Omental fat pad (tissue), 4 donors: ENCODE results near the gene MAPK6. TPM values are rescaled to one million over a fixed set of nuclear protein-coding genes. Genes with fewer than 3 reads are reported as not detected.
"Not testable (repeated sequence)": the region's sequence is repeated elsewhere in the genome, so short reads cannot be mapped to it uniquely, and the experiment has no call there.

Experiments
- ATAC-seq: fragments of 150-250 bp; one replicate; pipeline ENCODE4 v1.9.1; 2016; ENCODE audit warnings: mild to moderate bottlenecking, moderate library complexity; ENCODE audit not compliant: low FRiP score
- DNase-seq: peaks from one replicate; pipeline ENCODE4 v3.0.0-alpha.2; 2019; ENCODE audit warnings: low spot score
- CTCF ChIP-seq, 3 donors: fragments of 450-650 bp; IDR thresholded peaks; one replicate each; pipeline ENCODE4 v1.5.1; 2016 to 2017; ENCODE audit warnings: antibody characterized with exemption in 3 of 3, mild to moderate bottlenecking in 3 of 3, moderate library complexity in 2 of 3
- total RNA-seq, 4 donors: library from RNA; depleted of rRNA; stranded (reverse); fragments of >200 nt; gene quantifications; one replicate each; pipeline ENCODE4 v1.1.0, GENCODE V29; 2016

Gene MAPK6
- total RNA-seq, 4 donors from 2014 or later, result 20.3 to 44.9 (median 28.9) TPM

- ATAC-seq (no peak), DNase-seq (no peak)
- no peak for TF ChIP-seq CTCF (IDR thresholded peaks at IDR 0.05)
These were observed 63.4 kb downstream of the MAPK6 start for GRCh38 chr15:52082197-52083036.

- not testable (repeated sequence) for DNase-seq, ATAC-seq
These were observed 64.0 kb downstream of the MAPK6 start for GRCh38 chr15:52083037-52083359.

GRCh38 chr15:52083603-52084002 lies 64.6 kb downstream of the MAPK6 start:
- TF ChIP-seq CTCF (IDR thresholded peaks at IDR 0.05), result no peak
- ATAC-seq (no peak), DNase-seq (no peak)

GRCh38 chr15:52085299-52085698 lies 66.3 kb downstream of the MAPK6 start:
- no peak for TF ChIP-seq CTCF (IDR thresholded peaks at IDR 0.05)
- ATAC-seq (no peak), DNase-seq (no peak)

- no peak for ATAC-seq
- no peak for DNase-seq
- no peak for TF ChIP-seq CTCF (IDR thresholded peaks at IDR 0.05)
These were observed 67.2 kb downstream of the MAPK6 start for GRCh38 chr15:52086011-52086786.

GRCh38 chr15:52090193-52090592 lies 71.2 kb downstream of the MAPK6 start:
- DNase-seq, result no peak
- TF ChIP-seq CTCF (IDR thresholded peaks at IDR 0.05), result no peak
- ATAC-seq, result no peak

- ATAC-seq (no peak), DNase-seq (no peak)
- no peak for TF ChIP-seq CTCF (IDR thresholded peaks at IDR 0.05)
These were observed 74.1 kb downstream of the MAPK6 start for GRCh38 chr15:52093167-52093538.
